HepG2 (cell line): ENCODE measurements around the gene TFF2. TPM values are rescaled to one million over a fixed set of nuclear protein-coding genes. Genes with fewer than 3 reads are reported as not detected.

Source experiments
- ATAC-seq: fragments of 200-7000 bp; cut with Tn5 transposase; 3 replicates; pipeline ENCODE4 v1.9.1; 2020; ENCODE audit warnings: mild to moderate bottlenecking, moderate library complexity
- BruUV-seq: library from RNA; stranded (reverse); fragments of 400-500 nt; replicated peaks from 2 replicates; lab custom pipeline; 2021; lab: Mats Ljungman, UMichigan
- CTCF ChIA-PET: fragments of 300-600 bp; formaldehyde crosslinking; extraction: SDS; loops from one replicate; lab custom pipeline; 2021; ENCODE audit warnings: low total read pairs, inconsistent platforms, low intra/inter-chr PET ratio; lab: Yijun Ruan, JAX
- POLR2A ChIA-PET: fragments of 350-600 bp; sonication (Branson Sonifier 250); formaldehyde crosslinking; loops from one replicate; lab custom pipeline; 2020; ENCODE audit warnings: antibody characterized with exemption, inconsistent platforms; lab: Yijun Ruan, JAX
- DNase-seq: peaks from one replicate; pipeline ENCODE4 v3.0.0-alpha.2; 2015; ENCODE audit warnings: low spot score
- FAIRE-seq: peaks from 3 replicates; lab custom pipeline; 2011; peaks lifted over from hg19 to GRCh38; lab: Jason Lieb, UNC
- H2AFZ ChIP-seq: one replicate; pipeline ENCODE4 v1.6.1; 2011; ENCODE audit warnings: low read length, inconsistent platforms
- H3K27ac ChIP-seq: fragments of 300-600 bp; 3 replicates; pipeline ENCODE4 v1.8.0; 2011; ENCODE audit warnings: mixed run types, mild to moderate bottlenecking, mixed read lengths, low read length, inconsistent platforms; ENCODE audit not compliant: insufficient read depth; ENCODE audit errors: extremely low read length
- H3K27me3 ChIP-seq, 2 experiments: fragments of 200-600 bp in 1 of 2; 2 replicates in 1 of 2; 3 replicates in 1 of 2; pipeline versions ENCODE4 v1.6.0 to v1.8.0; 2011; ENCODE audit warnings: low read length in 2 of 2, mild to moderate bottlenecking in 2 of 2, moderate library complexity in 2 of 2, inconsistent platforms in 1 of 2; ENCODE audit not compliant: insufficient read depth in 2 of 2, control insufficient read depth in 1 of 2
- H3K36me3 ChIP-seq, 2 experiments: fragments of 200-600 bp in 1 of 2; replicated peaks in 1 of 2; 2 replicates in 1 of 2; 3 replicates in 1 of 2; pipeline versions ENCODE4 v1.5.1 to v1.8.0; 2011; ENCODE audit warnings: low read length in 2 of 2, inconsistent platforms in 1 of 2; ENCODE audit not compliant: insufficient read depth in 2 of 2, control insufficient read depth in 1 of 2
- H3K4me1 ChIP-seq: 2 replicates; pipeline ENCODE4 v1.5.1; 2012; ENCODE audit warnings: low read length, inconsistent platforms; ENCODE audit not compliant: insufficient read depth
- H3K4me2 ChIP-seq: 2 replicates; pipeline ENCODE4 v1.6.0; 2011; ENCODE audit warnings: low read depth, low read length, inconsistent platforms
- H3K4me3 ChIP-seq, 3 experiments: fragments of 200-600 bp in 1 of 3; sonication (generic), shearing (Covaris generic) in 1 of 3; replicated peaks in 1 of 3; 2 replicates each; pipeline ENCODE4 v1.5.1; 2011 to 2016; ENCODE audit warnings: low read length in 3 of 3, inconsistent platforms in 2 of 3, low read depth in 2 of 3, mild to moderate bottlenecking in 2 of 3, control low read depth in 1 of 3, mixed read lengths in 1 of 3; ENCODE audit not compliant: insufficient read depth in 1 of 3
- H3K79me2 ChIP-seq: one replicate; pipeline ENCODE4 v1.6.1; 2011; ENCODE audit warnings: low read length, inconsistent platforms; ENCODE audit not compliant: insufficient read depth
- H3K9ac ChIP-seq: 2 replicates; pipeline ENCODE4 v1.6.0; 2011; ENCODE audit warnings: mild to moderate bottlenecking, low read depth, low read length, inconsistent platforms; ENCODE audit not compliant: insufficient read depth
- H3K9me3 ChIP-seq: 2 replicates; pipeline ENCODE4 v1.5.1; 2012; ENCODE audit warnings: mild to moderate bottlenecking, low read length
- H4K20me1 ChIP-seq: 2 replicates; pipeline ENCODE4 v1.6.0; 2011; ENCODE audit warnings: inconsistent platforms, mild to moderate bottlenecking, low read length, moderate library complexity; ENCODE audit not compliant: insufficient read depth
- ARNT ChIP-seq: fragments of 450-650 bp; IDR thresholded peaks from 2 replicates; pipeline ENCODE4 v1.6.1; 2017
- BCL3 ChIP-seq: sonication (generic); formaldehyde crosslinking; IDR thresholded peaks from 2 replicates; pipeline ENCODE4 v1.5.1; 2020; ENCODE audit warnings: mild to moderate bottlenecking, missing genetic modification reagents, moderate library complexity
- BCLAF1 ChIP-seq: fragments of 450-650 bp; IDR thresholded peaks from 2 replicates; pipeline ENCODE4 v1.6.1; 2017; ENCODE audit warnings: mild to moderate bottlenecking
- HDAC6 ChIP-seq: fragments of 200-600 bp; sonication (generic); IDR thresholded peaks from 2 replicates; pipeline ENCODE4 v1.7.0; 2017; ENCODE audit warnings: mild to moderate bottlenecking, antibody characterized with exemption, low read length, low read depth
- PLSCR1 ChIP-seq: sonication (generic); formaldehyde crosslinking; IDR thresholded peaks from 2 replicates; pipeline ENCODE4 v1.5.0; 2020; ENCODE audit warnings: missing genetic modification reagents, mild to moderate bottlenecking, borderline replicate concordance
- ZNF251 ChIP-seq: sonication (generic); formaldehyde crosslinking; IDR thresholded peaks from 2 replicates; pipeline ENCODE4 v1.9.0; 2021; ENCODE audit warnings: mild to moderate bottlenecking, missing genetic modification reagents
- ZXDC ChIP-seq: sonication (generic); formaldehyde crosslinking; IDR thresholded peaks from 2 replicates; pipeline ENCODE4 v1.5.0; 2020; ENCODE audit warnings: mild to moderate bottlenecking, missing genetic modification reagents
- WGBS: methylation state at CpG from one replicate; pipeline ENCODE4 v1.1.6; 2017; ENCODE audit warnings: low lambda C conversion rate; 5-methylcytosine and 5-hydroxymethylcytosine counted together
- in situ Hi-C: cut with HindIII; loops from 2 replicates; pipeline ENCODE4 v1.10.0; 2017; ENCODE audit warnings: low pct_unique_long_range_greater_than_20kb; ENCODE audit not compliant: extremely low pct_ligation_motif_present
- intact Hi-C: fragments of 100-400 bp; cut with micrococcal nuclease; formaldehyde crosslinking; loops from one replicate; pipeline ENCODE4 v1.10.0; 2022; ENCODE audit not compliant: unreplicated experiment
- polyA plus RNA-seq, 8 experiments: library from polyadenylated mRNA; depleted of rRNA in 3 of 8; stranded (reverse) in 7 of 8; unstranded in 1 of 8; fragments of >200 nt; fragmentation: Illumina TruSeq in 4 of 8; extraction: Trizol in 4 of 8; gene quantifications; 2 replicates each; pipeline versions ENCODE4 v1.2.1 to v1.2.3, GENCODE V29; 2011 to 2016; ENCODE audit warnings: low read depth in 4 of 8, missing spikeins in 1 of 8, mixed read lengths in 1 of 8; ENCODE audit not compliant: insufficient read depth in 1 of 8
- total RNA-seq, 5 experiments: library from RNA; depleted of rRNA; stranded (reverse); fragments of >200 nt; fragmentation: Illumina TruSeq; extraction: Trizol; gene quantifications; 2 replicates each; pipeline ENCODE4 v1.2.3, GENCODE V29; 2016; ENCODE audit warnings: low read depth in 1 of 5

Gene TFF2
- total and polyA plus RNA-seq, 2 of the 13 experiments (the other 11 are each of a cell fraction or from before 2014, with no cell fraction given): 1.5 TPM; not detected in 1

- Histone ChIP-seq H3K79me2 (no peaks in the 10 kb centered on the region), H2AFZ (no peak overlapping the region), H3K9ac (no peak overlapping the region), H3K4me3 (no peak overlapping the region), H3K4me1 (peaks cover 40% of the 10 kb centered on the region), H3K4me2 (no peak overlapping the region; the same call in 1 of the 2 replicates), H4K20me1 (no peaks in the 10 kb centered on the region), H3K27me3 (peaks cover 1 to 17% of the 10 kb centered on the region in 2 experiments; a peak in 2 of 5 replicates), H3K27ac (no peak overlapping the region), H3K9me3 (no peaks in the 10 kb centered on the region), H3K36me3 (no peaks in the 10 kb centered on the region)
- DNase-seq (no peak), ATAC-seq (no peak), FAIRE-seq (no peak)
- POLR2A ChIA-PET: no interaction called here
- in situ Hi-C loops (no loop called here), intact Hi-C loops (no loop called here)
- CTCF ChIA-PET: no interaction called here
- BruUV-seq: no TSS peak
- WGBS: 71% methylated on average over 2 of the region's 6 CpGs
- no peak for TF ChIP-seq HDAC6
- TF ChIP-seq PLSCR1: no peak
- no peak for TF ChIP-seq BCLAF1
- no peak for TF ChIP-seq BCL3 (CRISPR knock-in tag)
- no peak for TF ChIP-seq ZNF251
- no peak for TF ChIP-seq ZXDC (CRISPR knock-in tag)
- no peak for TF ChIP-seq ARNT
Measured at GRCh38 chr21:42365770-42366169, 15.0 kb upstream of the TFF2 start.
